PC-3 (cell line): ENCODE results near the gene PLA2G2A. TPM values are rescaled to one million over a fixed set of nuclear protein-coding genes. Genes with fewer than 3 reads are reported as not detected.

Experiments used
- ATAC-seq: fragments of 200-7000 bp; cut with Tn5 transposase; 2 replicates; pipeline ENCODE4 v1.9.1; 2020; ENCODE audit warnings: mild to moderate bottlenecking, moderate library complexity
- BruUV-seq: library from RNA; stranded (reverse); fragments of 400-500 nt; replicated peaks from 2 replicates; lab custom pipeline; 2021; lab: Mats Ljungman, UMichigan
- CTCF ChIA-PET: fragments of 300-600 bp; sonication (Branson Sonifier 250); formaldehyde crosslinking; loops from one replicate; lab custom pipeline; 2022; ENCODE audit warnings: antibody characterized with exemption; lab: Charles Lee
- POLR2A ChIA-PET: fragments of 300-600 bp; sonication (Branson Sonifier 250); formaldehyde crosslinking; loops from one replicate; lab custom pipeline; 2022; ENCODE audit warnings: antibody characterized with exemption; ENCODE audit not compliant: unreplicated experiment; lab: Charles Lee
- DNase-seq: peaks from one replicate; pipeline ENCODE4 v3.0.0-alpha.2; 2015
- H2AFZ ChIP-seq: fragments of 300-600 bp; sonication (generic); 2 replicates; pipeline ENCODE4 v1.6.0; 2016; ENCODE audit warnings: antibody characterized with exemption, low read length
- H3F3A ChIP-seq: fragments of 300-600 bp; sonication (generic); one replicate; pipeline ENCODE4 v1.6.0; 2017; ENCODE audit warnings: antibody characterized with exemption, low read length, control low read depth, mild to moderate bottlenecking; ENCODE audit not compliant: unreplicated experiment
- H3K27ac ChIP-seq: fragments of 300-600 bp; sonication (generic); 2 replicates; pipeline ENCODE4 v1.5.1; 2016; ENCODE audit warnings: mild to moderate bottlenecking, low read length
- H3K27me3 ChIP-seq: fragments of 300-600 bp; sonication (generic); 2 replicates; pipeline ENCODE4 v1.6.1; 2016; ENCODE audit warnings: low read length, mixed read lengths
- H3K36me3 ChIP-seq: fragments of 300-600 bp; sonication (generic); 2 replicates; pipeline ENCODE4 v1.6.1; 2016; ENCODE audit warnings: low read depth, mixed run types, low read length, mixed read lengths
- H3K4me1 ChIP-seq: fragments of 300-600 bp; sonication (generic); 2 replicates; pipeline ENCODE4 v1.5.1; 2016; ENCODE audit warnings: low read length; ENCODE audit not compliant: insufficient read depth
- H3K4me2 ChIP-seq: fragments of 300-600 bp; sonication (generic); 2 replicates; pipeline ENCODE4 v1.6.0; 2016; ENCODE audit warnings: low read length
- H3K4me3 ChIP-seq: fragments of 300-600 bp; sonication (generic); 2 replicates; pipeline ENCODE4 v1.5.1; 2016; ENCODE audit warnings: mild to moderate bottlenecking, low read length, mixed read lengths
- H3K79me2 ChIP-seq: fragments of 300-600 bp; sonication (generic); 2 replicates; pipeline ENCODE4 v1.6.1; 2017; ENCODE audit warnings: low read length, mixed read lengths
- H3K9ac ChIP-seq: fragments of 300-600 bp; sonication (generic); 2 replicates; pipeline ENCODE4 v1.6.0; 2016; ENCODE audit warnings: mild to moderate bottlenecking, low read length
- H3K9me2 ChIP-seq: fragments of 300-600 bp; sonication (generic); replicated peaks from 2 replicates; pipeline ENCODE4 v1.6.1; 2016; ENCODE audit warnings: mixed run types, low read length, mixed read lengths
- H3K9me3 ChIP-seq: fragments of 300-600 bp; sonication (generic); 2 replicates; pipeline ENCODE4 v1.6.1; 2016; ENCODE audit warnings: low read length, mixed read lengths
- H4K20me1 ChIP-seq: fragments of 300-600 bp; sonication (generic); 2 replicates; pipeline ENCODE4 v1.6.1; 2016; ENCODE audit warnings: low read length, mixed read lengths
- EZH2 ChIP-seq: fragments of 300-600 bp; sonication (generic); IDR thresholded peaks from one replicate; pipeline ENCODE4 v1.6.1; 2017; ENCODE audit warnings: antibody characterized with exemption, mild to moderate bottlenecking, low read length; ENCODE audit not compliant: unreplicated experiment
- EZH2phosphoT487 ChIP-seq: fragments of 300-600 bp; sonication (generic); IDR thresholded peaks from 2 replicates; pipeline ENCODE4 v1.6.1; 2018; ENCODE audit warnings: mild to moderate bottlenecking, antibody characterized with exemption, low read length, borderline replicate concordance
- intact Hi-C: fragments of 100-400 bp; cut with micrococcal nuclease; formaldehyde crosslinking; loops from 2 replicates; pipeline ENCODE4 v1.9.0; 2023
- total RNA-seq: library from RNA; depleted of rRNA; stranded (reverse); fragments of >200 nt; gene quantifications from 2 replicates; pipeline ENCODE4 v1.2.3, GENCODE V29; 2014
- TF ChIP-seq, protein P1 (sequence below): fragments of 300-600 bp; sonication (generic); conservative IDR thresholded peaks from 2 replicates; pipeline ENCODE4 v1.5.1; 2017; ENCODE audit warnings: antibody characterized with exemption, low read depth, mild to moderate bottlenecking, low read length

The PLA2G2A gene
- total RNA-seq, 1 experiment from 2014 or later: not detected

- Histone ChIP-seq H3K9me3 (no peaks in the 10 kb centered on the region), H2AFZ (no peak overlapping the region), H3K4me1 (peaks cover 6% of the 10 kb centered on the region; the same call in 1 of the 2 replicates), H4K20me1 (no peaks in the 10 kb centered on the region), H3K4me3 (no peak overlapping the region), H3K36me3 (no peaks in the 10 kb centered on the region), H3K9me2 (no peaks in the 10 kb centered on the region), H3K9ac (no peak overlapping the region), H3F3A (no peaks in the 10 kb centered on the region), H3K27me3 (no peaks in the 10 kb centered on the region), H3K4me2 (no peak overlapping the region), H3K27ac (no peak overlapping the region), H3K79me2 (no peaks in the 10 kb centered on the region)
- intact Hi-C loops: no loop called here
- POLR2A ChIA-PET: no interaction called here
- ATAC-seq (no peak), DNase-seq (no peak)
- CTCF ChIA-PET: no interaction called here
- TF ChIP-seq EZH2: no peak
- TF ChIP-seq, protein P1, sequence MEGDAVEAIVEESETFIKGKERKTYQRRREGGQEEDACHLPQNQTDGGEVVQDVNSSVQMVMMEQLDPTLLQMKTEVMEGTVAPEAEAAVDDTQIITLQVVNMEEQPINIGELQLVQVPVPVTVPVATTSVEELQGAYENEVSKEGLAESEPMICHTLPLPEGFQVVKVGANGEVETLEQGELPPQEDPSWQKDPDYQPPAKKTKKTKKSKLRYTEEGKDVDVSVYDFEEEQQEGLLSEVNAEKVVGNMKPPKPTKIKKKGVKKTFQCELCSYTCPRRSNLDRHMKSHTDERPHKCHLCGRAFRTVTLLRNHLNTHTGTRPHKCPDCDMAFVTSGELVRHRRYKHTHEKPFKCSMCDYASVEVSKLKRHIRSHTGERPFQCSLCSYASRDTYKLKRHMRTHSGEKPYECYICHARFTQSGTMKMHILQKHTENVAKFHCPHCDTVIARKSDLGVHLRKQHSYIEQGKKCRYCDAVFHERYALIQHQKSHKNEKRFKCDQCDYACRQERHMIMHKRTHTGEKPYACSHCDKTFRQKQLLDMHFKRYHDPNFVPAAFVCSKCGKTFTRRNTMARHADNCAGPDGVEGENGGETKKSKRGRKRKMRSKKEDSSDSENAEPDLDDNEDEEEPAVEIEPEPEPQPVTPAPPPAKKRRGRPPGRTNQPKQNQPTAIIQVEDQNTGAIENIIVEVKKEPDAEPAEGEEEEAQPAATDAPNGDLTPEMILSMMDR: no peak
- TF ChIP-seq EZH2phosphoT487: no peak
- no TSS peak for BruUV-seq
Observed at GRCh38 chr1:19946971-19947370, 32.4 kb downstream of the PLA2G2A start.

GRCh38 chr1:19946331-19946751 is 33.1 kb downstream of the PLA2G2A start:
- no TSS peak for BruUV-seq
- TF ChIP-seq EZH2phosphoT487 (no peak), EZH2 (no peak)
- TF ChIP-seq, protein P1: no peak
- no peaks in the 10 kb centered on the region for H3K79me2 ChIP-seq
- H4K20me1 ChIP-seq: no peaks in the 10 kb centered on the region
- no peaks in the 10 kb centered on the region for H3K27me3 ChIP-seq
- ChIA-PET POLR2A (no interaction called here), CTCF (no interaction called here)
- H3K9ac ChIP-seq: no peak overlapping the region
- no peak for DNase-seq
- no peak overlapping the region for H3K4me2 ChIP-seq
- ATAC-seq: no peak
- no peak overlapping the region for H3K27ac ChIP-seq
- H2AFZ ChIP-seq: no peak overlapping the region
- no peak overlapping the region for H3K4me3 ChIP-seq
- H3K4me1 ChIP-seq: peaks cover 6% of the 10 kb centered on the region; the same call in 1 of the 2 replicates
- no peaks in the 10 kb centered on the region for H3K9me3 ChIP-seq
- no peaks in the 10 kb centered on the region for H3F3A ChIP-seq
- intact Hi-C loops: no loop called here
- no peaks in the 10 kb centered on the region for H3K36me3 ChIP-seq
- H3K9me2 ChIP-seq: no peaks in the 10 kb centered on the region

DNA sequence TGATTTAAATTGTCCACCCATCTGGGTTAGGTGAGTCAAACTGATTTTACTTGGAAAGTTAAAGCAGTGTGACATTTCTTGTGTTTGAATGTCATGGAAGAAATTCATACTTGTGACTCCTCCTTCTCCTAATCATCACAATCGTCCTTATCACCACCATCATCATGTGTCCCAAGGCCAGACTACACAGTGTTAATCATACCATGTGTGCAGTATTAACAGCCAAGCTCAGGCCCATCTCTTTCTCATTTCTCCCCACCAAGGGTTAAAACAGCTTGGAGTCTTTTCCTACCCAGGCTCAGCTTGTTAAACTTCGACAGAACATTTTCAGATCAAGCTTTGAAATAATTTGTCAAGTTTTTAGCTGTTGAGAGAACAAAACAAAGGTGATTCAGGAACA is 33.5 kb downstream of the PLA2G2A start:
- Histone ChIP-seq H3K4me2 (no peak overlapping the region), H3K9me3 (no peaks in the 10 kb centered on the region), H3K9me2 (no peaks in the 10 kb centered on the region), H3K9ac (no peak overlapping the region), H3K36me3 (no peaks in the 10 kb centered on the region), H3K27ac (no peak overlapping the region), H3K4me1 (peaks cover 6% of the 10 kb centered on the region; the same call in 1 of the 2 replicates), H3K4me3 (no peak overlapping the region), H3F3A (no peaks in the 10 kb centered on the region), H2AFZ (no peak overlapping the region), H4K20me1 (no peaks in the 10 kb centered on the region), H3K79me2 (no peaks in the 10 kb centered on the region), H3K27me3 (no peaks in the 10 kb centered on the region)
- intact Hi-C loops: no loop called here
- POLR2A ChIA-PET: no interaction called here
- ATAC-seq (no peak), DNase-seq (no peak)
- no TSS peak for BruUV-seq
- CTCF ChIA-PET: no interaction called here
- TF ChIP-seq, protein P1: no peak
- TF ChIP-seq EZH2phosphoT487: no peak
- no peak for TF ChIP-seq EZH2
